ENCODE results near the gene MEF2B. TPM values are rescaled to one million over a fixed set of nuclear protein-coding genes. Genes with fewer than 3 reads are reported as not detected.

The MEF2B gene
- not detected for total RNA-seq

GRCh38 chr19:19170053-19170872 is at the start of gene MEF2B:
Gene MEF2B (minus strand): TSS chr19:19170263. CDS start chr19:19150735, 19,528 bp downstream.
- no peak for DNase-seq

- DNase-seq, result no peak
Observed at GRCh38 chr19:19218911-19219310, 48.8 kb upstream of the MEF2B start.

- no peak for DNase-seq
Observed at GRCh38 chr19:19217099-19217498, 47.0 kb upstream of the MEF2B start.

GRCh38 chr19:19215792-19216191 is 45.7 kb upstream of the MEF2B start:
- DNase-seq, result no peak

GRCh38 chr19:19214892-19215291 is 44.8 kb upstream of the MEF2B start:
- no peak for DNase-seq

GRCh38 chr19:19214159-19214490 is 44.1 kb upstream of the MEF2B start:
- peak; percentile 46 for DNase-seq

- DNase-seq, result no peak
Observed at GRCh38 chr19:19213426-19214158, 43.5 kb upstream of the MEF2B start.

- no peak for DNase-seq
Observed at GRCh38 chr19:19212916-19213315, 42.9 kb upstream of the MEF2B start.

GRCh38 chr19:19211499-19212420 is 41.7 kb upstream of the MEF2B start, which contains the start of gene NCAN:
Gene NCAN (plus strand): TSS chr19:19211958. CDS start chr19:19216954, 4,996 bp downstream.
- no peak for DNase-seq

- no peak for DNase-seq
Observed at GRCh38 chr19:19209372-19209771, 39.3 kb upstream of the MEF2B start.

GRCh38 chr19:19207637-19208572 is 37.8 kb upstream of the MEF2B start:
- DNase-seq, result no peak

- no peak for DNase-seq
Observed at GRCh38 chr19:19206938-19207337, 36.9 kb upstream of the MEF2B start.

GRCh38 chr19:19205416-19206410 is 35.6 kb upstream of the MEF2B start:
- DNase-seq, result no peak

- DNase-seq, result no peak
Observed at GRCh38 chr19:19204181-19204580, 34.1 kb upstream of the MEF2B start.

- peak; percentile 82 for DNase-seq
Observed at GRCh38 chr19:19203012-19203856, 33.2 kb upstream of the MEF2B start, which contains the start of gene NR2C2AP. Gene NR2C2AP (minus strand): TSS chr19:19203414. CDS start chr19:19203060, 354 bp downstream.

GRCh38 chr19:19202707-19203011 is 32.6 kb upstream of the MEF2B start:
- no peak for DNase-seq

GRCh38 chr19:19201697-19202630 is 31.9 kb upstream of the MEF2B start:
- no peak for DNase-seq

GRCh38 chr19:19193926-19194325 is 23.9 kb upstream of the MEF2B start:
- DNase-seq, result no peak
